Measurements from ENCODE around the gene GPR156. TPM values are rescaled to one million over a fixed set of nuclear protein-coding genes. Genes with fewer than 3 reads are reported as not detected.

GPR156 gene
- total and polyA plus RNA-seq, 9 of the 15 experiments (the other 6 are each of a cell fraction or from before 2014, with no cell fraction given), result 0.07 to 0.14 (median 0.12) TPM; not detected in 5

DNA sequence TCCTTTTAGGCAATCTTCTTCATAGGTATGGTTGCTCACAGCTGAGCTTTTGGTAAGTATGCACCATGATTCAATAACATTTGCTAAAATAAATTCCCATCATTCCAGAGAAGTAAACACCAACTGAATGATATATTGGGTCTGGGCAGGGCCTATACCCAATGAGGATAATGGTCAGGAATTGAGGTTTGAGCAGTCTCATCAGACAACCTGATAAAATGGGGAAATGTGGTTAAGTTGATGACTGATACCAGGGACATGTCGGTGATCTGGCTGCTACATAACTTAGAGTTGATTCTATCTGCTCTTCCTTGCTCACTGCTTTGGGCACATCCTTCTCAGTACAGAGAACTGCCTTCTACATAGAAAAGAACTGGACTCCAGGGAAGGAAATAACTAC is 92.9 kb downstream of the GPR156 start:
- 0% methylated on average over 1 of the region's 1 CpG for WGBS (ENCODE audit: insufficient coverage, low coverage, missing lambda C conversion rate)
- intact Hi-C loops (cut with micrococcal nuclease), result no loop called here
- no peak overlapping the region for H3K4me3 ChIP-seq
- no peaks in the 10 kb centered on the region for H3K36me3 ChIP-seq (ENCODE audit: control insufficient read depth, insufficient read depth, low read length)
- H3K4me1 ChIP-seq (replicated peaks in 1 of 2; ENCODE audit: control insufficient read depth in 2 of 2, insufficient read depth in 2 of 2, low read length in 2 of 2), result no peaks in the 10 kb centered on the region
- H3K9me3 ChIP-seq (replicated peaks; ENCODE audit: control insufficient read depth, insufficient read depth, low read depth, low read length), result no peaks in the 10 kb centered on the region
- in situ Hi-C loops (cut with MboI), result no loop called here
- FAIRE-seq (no peak), ATAC-seq (no peak), DNase-seq (ENCODE audit: extremely low read depth in 1 of 4, low spot score in 3 of 4) (no peak)
- no peaks in the 10 kb centered on the region; a peak in 1 of 5 replicates for H3K27me3 ChIP-seq (ENCODE audit: control insufficient read depth in 2 of 2, insufficient read depth in 2 of 2, low read length in 2 of 2)
- no peaks in the 10 kb centered on the region for H3K79me2 ChIP-seq (ENCODE audit: control insufficient read depth, insufficient read depth, low read length)
- H3K9me1 ChIP-seq (ENCODE audit: control insufficient read depth, insufficient read depth, low read length), result no peaks in the 10 kb centered on the region
- no peak overlapping the region for H3K4me2 ChIP-seq (ENCODE audit: insufficient read depth, low read length)
- H3K9ac ChIP-seq (ENCODE audit: insufficient read depth in 1 of 2, low read depth in 2 of 2, low read length in 2 of 2), result no peak overlapping the region
- POLR2A ChIA-PET, result interaction anchor here (0.6 kb wide), 2 partner anchors 9 to 194 kb away, joined by 3 to 4 read pairs; no protein-coding TSS in a partner anchor
- no peak for TF ChIP-seq ZNF224 (CRISPR knock-in tag; IDR thresholded peaks at IDR 0.05)
- TF ChIP-seq GATAD2A (IDR thresholded peaks at IDR 0.05), result no peak
- TF ChIP-seq, protein P1, sequence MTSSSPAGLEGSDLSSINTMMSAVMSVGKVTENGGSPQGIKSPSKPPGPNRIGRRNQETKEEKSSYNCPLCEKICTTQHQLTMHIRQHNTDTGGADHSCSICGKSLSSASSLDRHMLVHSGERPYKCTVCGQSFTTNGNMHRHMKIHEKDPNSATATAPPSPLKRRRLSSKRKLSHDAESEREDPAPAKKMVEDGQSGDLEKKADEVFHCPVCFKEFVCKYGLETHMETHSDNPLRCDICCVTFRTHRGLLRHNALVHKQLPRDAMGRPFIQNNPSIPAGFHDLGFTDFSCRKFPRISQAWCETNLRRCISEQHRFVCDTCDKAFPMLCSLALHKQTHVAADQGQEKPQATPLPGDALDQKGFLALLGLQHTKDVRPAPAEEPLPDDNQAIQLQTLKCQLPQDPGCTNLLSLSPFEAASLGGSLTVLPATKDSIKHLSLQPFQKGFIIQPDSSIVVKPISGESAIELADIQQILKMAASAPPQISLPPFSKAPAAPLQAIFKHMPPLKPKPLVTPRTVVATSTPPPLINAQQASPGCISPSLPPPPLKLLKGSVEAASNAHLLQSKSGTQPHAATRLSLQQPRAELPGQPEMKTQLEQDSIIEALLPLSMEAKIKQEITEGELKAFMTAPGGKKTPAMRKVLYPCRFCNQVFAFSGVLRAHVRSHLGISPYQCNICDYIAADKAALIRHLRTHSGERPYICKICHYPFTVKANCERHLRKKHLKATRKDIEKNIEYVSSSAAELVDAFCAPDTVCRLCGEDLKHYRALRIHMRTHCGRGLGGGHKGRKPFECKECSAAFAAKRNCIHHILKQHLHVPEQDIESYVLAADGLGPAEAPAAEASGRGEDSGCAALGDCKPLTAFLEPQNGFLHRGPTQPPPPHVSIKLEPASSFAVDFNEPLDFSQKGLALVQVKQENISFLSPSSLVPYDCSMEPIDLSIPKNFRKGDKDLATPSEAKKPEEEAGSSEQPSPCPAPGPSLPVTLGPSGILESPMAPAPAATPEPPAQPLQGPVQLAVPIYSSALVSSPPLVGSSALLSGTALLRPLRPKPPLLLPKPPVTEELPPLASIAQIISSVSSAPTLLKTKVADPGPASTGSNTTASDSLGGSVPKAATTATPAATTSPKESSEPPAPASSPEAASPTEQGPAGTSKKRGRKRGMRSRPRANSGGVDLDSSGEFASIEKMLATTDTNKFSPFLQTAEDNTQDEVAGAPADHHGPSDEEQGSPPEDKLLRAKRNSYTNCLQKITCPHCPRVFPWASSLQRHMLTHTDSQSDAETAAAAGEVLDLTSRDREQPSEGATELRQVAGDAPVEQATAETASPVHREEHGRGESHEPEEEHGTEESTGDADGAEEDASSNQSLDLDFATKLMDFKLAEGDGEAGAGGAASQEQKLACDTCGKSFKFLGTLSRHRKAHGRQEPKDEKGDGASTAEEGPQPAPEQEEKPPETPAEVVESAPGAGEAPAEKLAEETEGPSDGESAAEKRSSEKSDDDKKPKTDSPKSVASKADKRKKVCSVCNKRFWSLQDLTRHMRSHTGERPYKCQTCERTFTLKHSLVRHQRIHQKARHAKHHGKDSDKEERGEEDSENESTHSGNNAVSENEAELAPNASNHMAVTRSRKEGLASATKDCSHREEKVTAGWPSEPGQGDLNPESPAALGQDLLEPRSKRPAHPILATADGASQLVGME (CRISPR knock-in tag; IDR thresholded peaks at IDR 0.05), result no peak
- no peak for TF ChIP-seq LARP7 (IDR thresholded peaks at IDR 0.05)
- TF ChIP-seq MED1 (CRISPR knock-in tag; IDR thresholded peaks at IDR 0.05; ENCODE audit: borderline replicate concordance), result no peak
- H4K20me1 ChIP-seq (replicated peaks; ENCODE audit: control insufficient read depth, insufficient read depth, low read length), result no peaks in the 10 kb centered on the region
- H3K27ac ChIP-seq (ENCODE audit: extremely low read depth, low read depth, low read length), result no peak overlapping the region
- H2AFZ ChIP-seq (ENCODE audit: low read depth, low read length), result no peak overlapping the region
- BruUV-seq (replicated peaks), result no TSS peak
- CTCF ChIA-PET (ENCODE audit: low intra/inter-chr PET ratio), result no interaction called here

Data from K562 (cell line).